Activated naive CD8-positive, alpha-beta T cell treated with anti-CD3 and anti-CD28 coated beads, Interleukin-2, amount 10 ng/mL, durations not matched to agents 7 days and 5 days (primary cell): Measurements from ENCODE around the gene RRP7A. TPM values are rescaled to one million over a fixed set of nuclear protein-coding genes. Genes with fewer than 3 reads are reported as not detected.
"Not testable (repeated sequence)": the region's sequence is repeated elsewhere in the genome, so short reads cannot be mapped to it uniquely, and the experiment has no call there.

ENCODE experiments used
- ATAC-seq: fragments of 150-1000 bp; cut with Tn5 transposase; one replicate; pipeline ENCODE4 v1.10.0; 2021; ENCODE audit warnings: low read depth, moderate library complexity
- POLR2A ChIA-PET: fragments of 350-600 bp; sonication (Branson Sonifier 250); formaldehyde crosslinking; loops from one replicate; lab custom pipeline; 2021; ENCODE audit warnings: antibody characterized with exemption; lab: Charles Lee
- DNase-seq: peaks from one replicate; pipeline ENCODE4 v3.0.0; 2021
- H3K27ac Mint-ChIP-seq: one replicate; pipeline ENCODE4 v1.8.0; 2022; ENCODE audit warnings: mild to moderate bottlenecking, mixed read lengths
- H3K27me3 Mint-ChIP-seq: one replicate; pipeline ENCODE4 v1.8.0; 2022; ENCODE audit warnings: mild to moderate bottlenecking, moderate library complexity, mixed read lengths
- H3K36me3 Mint-ChIP-seq: one replicate; pipeline ENCODE4 v1.8.0; 2021; ENCODE audit warnings: mild to moderate bottlenecking, mixed read lengths
- H3K4me1 Mint-ChIP-seq: one replicate; pipeline ENCODE4 v1.8.0; 2021; ENCODE audit warnings: mixed read lengths
- H3K4me3 Mint-ChIP-seq: one replicate; pipeline ENCODE4 v1.8.0; 2022; ENCODE audit warnings: mild to moderate bottlenecking, moderate library complexity, mixed read lengths
- H3K9me3 Mint-ChIP-seq: one replicate; pipeline ENCODE4 v1.8.0; 2021; ENCODE audit warnings: mixed read lengths
- total RNA-seq, 2 experiments: library from RNA; stranded (reverse); gene quantifications; one replicate each; pipeline ENCODE4 v1.2.3, GENCODE V29; 2021

The RRP7A gene
- total RNA-seq, result 10 to 100 TPM; 69.9 to 72.1 TPM

GRCh38 chr22:42519525-42520401, at the start of gene RRP7A:
Gene RRP7A, minus strand, starts transcription at chr22:42519796. Its CDS starts 10 bp downstream, at chr22:42519786.
- Mint-ChIP-seq H3K9me3 (no peaks in the 10 kb centered on the region), H3K27me3 (no peaks in the 10 kb centered on the region), H3K4me3 (peak within 1 kb of the TSS; percentile 98), H3K27ac (peak within 1 kb of the TSS; percentile 97), H3K4me1 (peaks cover 9% of the 10 kb centered on the region), H3K36me3 (peaks cover 3% of the 10 kb centered on the region)
- ATAC-seq (peak; percentile 90), DNase-seq (peak; percentile 92)
- POLR2A ChIA-PET, result no interaction called here

GRCh38 chr22:42567950-42568349, 48.4 kb upstream of the RRP7A start:
- not testable (repeated sequence) for H3K9me3 Mint-ChIP-seq, H3K36me3 Mint-ChIP-seq, H3K27ac Mint-ChIP-seq, H3K27me3 Mint-ChIP-seq, H3K4me1 Mint-ChIP-seq, DNase-seq, ATAC-seq, H3K4me3 Mint-ChIP-seq
- POLR2A ChIA-PET, result interaction anchor here (0.7 to 0.8 kb wide), 3 partner anchors 14 to 106 kb away, joined by 3 to 5 read pairs (median 3); no protein-coding TSS in a partner anchor

GRCh38 chr22:42565956-42566355, 46.4 kb upstream of the RRP7A start:
- Mint-ChIP-seq H3K36me3 (peaks cover 1% of the 10 kb centered on the region), H3K4me1 (peaks cover 5% of the 10 kb centered on the region), H3K9me3 (no peaks in the 10 kb centered on the region), H3K4me3 (no peak overlapping the region), H3K27ac (no peak overlapping the region), H3K27me3 (no peaks in the 10 kb centered on the region)
- DNase-seq, result no peak
- ATAC-seq, result no peak
- POLR2A ChIA-PET, result no interaction called here

GRCh38 chr22:42564699-42565098, 45.1 kb upstream of the RRP7A start:
- no peak for DNase-seq
- no peaks in the 10 kb centered on the region for H3K27me3 Mint-ChIP-seq
- peaks cover 1% of the 10 kb centered on the region for H3K36me3 Mint-ChIP-seq
- no peak for ATAC-seq
- H3K9me3 Mint-ChIP-seq, result no peaks in the 10 kb centered on the region
- POLR2A ChIA-PET, result no interaction called here
- H3K27ac Mint-ChIP-seq, result no peak overlapping the region
- peaks cover 5% of the 10 kb centered on the region for H3K4me1 Mint-ChIP-seq
- no peak overlapping the region for H3K4me3 Mint-ChIP-seq

- POLR2A ChIA-PET, result interaction anchor here (0.7 kb wide), 1 partner anchor 325 kb away, joined by 3 read pairs; no protein-coding TSS in a partner anchor
- not testable (repeated sequence) for H3K27ac Mint-ChIP-seq, H3K36me3 Mint-ChIP-seq
Measured at GRCh38 chr22:42563943-42564342, 44.3 kb upstream of the RRP7A start.

GRCh38 chr22:42562684-42563083, 43.1 kb upstream of the RRP7A start:
- POLR2A ChIA-PET, result interaction anchor here (0.7 to 2.0 kb wide), 3 partner anchors 19 to 838 kb away, joined by 4 to 7 read pairs (median 6); partner anchors contain the start of gene POLDIP3
- H3K9me3 Mint-ChIP-seq, result no peaks in the 10 kb centered on the region
- H3K4me1 Mint-ChIP-seq, result peaks cover 5% of the 10 kb centered on the region
- peak overlapping the region; percentile 60 for H3K27ac Mint-ChIP-seq
- ATAC-seq (no peak), DNase-seq (no peak)
- no peaks in the 10 kb centered on the region for H3K27me3 Mint-ChIP-seq
- no peak overlapping the region for H3K4me3 Mint-ChIP-seq
- peaks cover 1% of the 10 kb centered on the region for H3K36me3 Mint-ChIP-seq

More at GRCh38 chr22:42563943-42564342, 44.3 kb upstream of the RRP7A start:
- H3K4me1 Mint-ChIP-seq, H3K4me3 Mint-ChIP-seq, ATAC-seq, H3K27me3 Mint-ChIP-seq, H3K9me3 Mint-ChIP-seq, DNase-seq: not testable (repeated sequence)

GRCh38 chr22:42562279-42562678, 42.7 kb upstream of the RRP7A start:
- Mint-ChIP-seq H3K36me3 (peaks cover 1% of the 10 kb centered on the region), H3K4me1 (peaks cover 5% of the 10 kb centered on the region), H3K27ac (peak overlapping the region; percentile 60)

GRCh38 chr22:42561856-42562255, 42.3 kb upstream of the RRP7A start:
- H3K36me3 Mint-ChIP-seq, result peaks cover 1% of the 10 kb centered on the region
- POLR2A ChIA-PET, result interaction anchor here (0.6 to 2.0 kb wide), 3 partner anchors 20 to 56 kb away, joined by 3 to 7 read pairs (median 6); partner anchors contain the start of gene POLDIP3
- no peak overlapping the region for H3K27ac Mint-ChIP-seq
- ATAC-seq (no peak), DNase-seq (no peak)
- H3K4me3 Mint-ChIP-seq, result no peak overlapping the region
- peaks cover 5% of the 10 kb centered on the region for H3K4me1 Mint-ChIP-seq
- H3K9me3 Mint-ChIP-seq, result no peaks in the 10 kb centered on the region
- no peaks in the 10 kb centered on the region for H3K27me3 Mint-ChIP-seq

More at GRCh38 chr22:42562279-42562678, 42.7 kb upstream of the RRP7A start:
- Mint-ChIP-seq H3K4me3 (no peak overlapping the region), H3K27me3 (no peaks in the 10 kb centered on the region), H3K9me3 (no peaks in the 10 kb centered on the region)
- DNase-seq (no peak), ATAC-seq (no peak)
- POLR2A ChIA-PET, result interaction anchor here (0.6 to 2.0 kb wide), 4 partner anchors 20 to 838 kb away, joined by 3 to 7 read pairs (median 5); partner anchors contain the start of gene POLDIP3

- DNase-seq, result no peak
- peak; percentile 38 for ATAC-seq
- H3K27me3 Mint-ChIP-seq, result no peaks in the 10 kb centered on the region
- no peak overlapping the region for H3K4me3 Mint-ChIP-seq
- H3K4me1 Mint-ChIP-seq, result peaks cover 5% of the 10 kb centered on the region
- peaks cover 1% of the 10 kb centered on the region for H3K36me3 Mint-ChIP-seq
- peak overlapping the region; percentile 26 for H3K27ac Mint-ChIP-seq
- H3K9me3 Mint-ChIP-seq, result no peaks in the 10 kb centered on the region
- POLR2A ChIA-PET, result interaction anchor here (2.0 kb wide), 1 partner anchor 54 kb away, joined by 7 read pairs; the partner anchor contains the start of gene POLDIP3
Measured at GRCh38 chr22:42560781-42561180, 41.2 kb upstream of the RRP7A start.

GRCh38 chr22:42560381-42560780, 40.8 kb upstream of the RRP7A start:
- H3K27me3 Mint-ChIP-seq, result no peaks in the 10 kb centered on the region
- DNase-seq, result no peak
- POLR2A ChIA-PET, result no interaction called here
- ATAC-seq, result no peak
- peaks cover 5% of the 10 kb centered on the region for H3K4me1 Mint-ChIP-seq
- H3K4me3 Mint-ChIP-seq, result no peak overlapping the region
- no peak overlapping the region for H3K27ac Mint-ChIP-seq
- no peaks in the 10 kb centered on the region for H3K9me3 Mint-ChIP-seq
- peaks cover 1% of the 10 kb centered on the region for H3K36me3 Mint-ChIP-seq

- peak within 1 kb of the TSS; percentile 75 for H3K27ac Mint-ChIP-seq
- no peaks in the 10 kb centered on the region for H3K27me3 Mint-ChIP-seq
- no peaks in the 10 kb centered on the region for H3K36me3 Mint-ChIP-seq
- POLR2A ChIA-PET, result no interaction called here
- ATAC-seq, result peak; percentile 95
- H3K9me3 Mint-ChIP-seq, result no peaks in the 10 kb centered on the region
- DNase-seq, result peak; percentile 92
- H3K4me1 Mint-ChIP-seq, result peaks cover 17% of the 10 kb centered on the region
- peak within 1 kb of the TSS; percentile 82 for H3K4me3 Mint-ChIP-seq
Measured at GRCh38 chr22:42553475-42554361, 34.1 kb upstream of the RRP7A start, which contains the start of gene SERHL2. Gene SERHL2, plus strand, starts transcription at chr22:42553956. Its CDS starts 65 bp downstream, at chr22:42554021.

GRCh38 chr22:42552294-42552647, 32.7 kb upstream of the RRP7A start:
- Mint-ChIP-seq H3K4me1 (peaks cover 17% of the 10 kb centered on the region), H3K27ac (peak overlapping the region; percentile 87), H3K4me3 (peak overlapping the region; percentile 73)
- ATAC-seq, POLR2A ChIA-PET, H3K9me3 Mint-ChIP-seq, H3K36me3 Mint-ChIP-seq, DNase-seq, H3K27me3 Mint-ChIP-seq: not testable (repeated sequence)
